OCI-LY7 (cell line): ENCODE data around the gene UBN1.

Experiments
- CTCF ChIP-seq: fragments of 200-600 bp; sonication (generic); conservative IDR thresholded peaks from 2 replicates; pipeline ENCODE4 v1.5.1; 2014; ENCODE audit warnings: mild to moderate bottlenecking, antibody characterized with exemption, low read length, moderate library complexity, mixed read lengths
- EZH2phosphoT487 ChIP-seq: fragments of 200-600 bp; sonication (generic); IDR thresholded peaks from 2 replicates; pipeline ENCODE4 v1.6.1; 2018; ENCODE audit warnings: low read depth, borderline replicate concordance, mild to moderate bottlenecking, mixed run types, antibody characterized with exemption, low read length, moderate library complexity, mixed read lengths

GRCh38 chr16:4868535-4868934, 21.3 kb downstream of the UBN1 start:
- TF ChIP-seq EZH2phosphoT487 = no peak
- no peak for TF ChIP-seq CTCF
